ENCODE data around the gene GOSR1.
"Not testable (repeated sequence)": the region's sequence is repeated elsewhere in the genome, so short reads cannot be mapped to it uniquely, and the experiment has no call there.

GOSR1 gene

DNA sequence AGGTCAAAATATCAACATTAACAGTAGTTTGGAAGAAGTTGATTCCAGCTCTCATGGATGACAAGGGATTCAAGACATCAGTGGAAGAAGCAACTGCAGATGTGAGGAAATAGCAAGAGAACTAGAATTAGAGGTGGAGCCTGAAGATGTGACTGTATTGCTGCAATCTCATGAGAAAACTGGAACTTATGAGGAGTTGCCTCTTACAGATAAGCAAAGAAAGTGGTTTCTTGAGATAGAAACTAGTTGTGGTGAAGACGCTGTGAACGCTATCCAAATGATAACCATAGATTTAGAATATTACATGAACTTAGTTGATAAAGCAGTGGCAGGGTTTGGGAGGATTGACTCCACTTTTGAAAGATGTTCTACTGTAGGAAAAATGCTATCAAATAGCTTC, 67.8 kb downstream of the GOSR1 start:
- TF ChIP-seq GATA1 (IDR thresholded peaks at IDR 0.05; ENCODE audit: low read depth, low read length) (no peak), POLR2A (IDR thresholded peaks at IDR 0.05; ENCODE audit: low read length) (no peak)
- DNase-seq, result peak; percentile 51 to 84

DNA sequence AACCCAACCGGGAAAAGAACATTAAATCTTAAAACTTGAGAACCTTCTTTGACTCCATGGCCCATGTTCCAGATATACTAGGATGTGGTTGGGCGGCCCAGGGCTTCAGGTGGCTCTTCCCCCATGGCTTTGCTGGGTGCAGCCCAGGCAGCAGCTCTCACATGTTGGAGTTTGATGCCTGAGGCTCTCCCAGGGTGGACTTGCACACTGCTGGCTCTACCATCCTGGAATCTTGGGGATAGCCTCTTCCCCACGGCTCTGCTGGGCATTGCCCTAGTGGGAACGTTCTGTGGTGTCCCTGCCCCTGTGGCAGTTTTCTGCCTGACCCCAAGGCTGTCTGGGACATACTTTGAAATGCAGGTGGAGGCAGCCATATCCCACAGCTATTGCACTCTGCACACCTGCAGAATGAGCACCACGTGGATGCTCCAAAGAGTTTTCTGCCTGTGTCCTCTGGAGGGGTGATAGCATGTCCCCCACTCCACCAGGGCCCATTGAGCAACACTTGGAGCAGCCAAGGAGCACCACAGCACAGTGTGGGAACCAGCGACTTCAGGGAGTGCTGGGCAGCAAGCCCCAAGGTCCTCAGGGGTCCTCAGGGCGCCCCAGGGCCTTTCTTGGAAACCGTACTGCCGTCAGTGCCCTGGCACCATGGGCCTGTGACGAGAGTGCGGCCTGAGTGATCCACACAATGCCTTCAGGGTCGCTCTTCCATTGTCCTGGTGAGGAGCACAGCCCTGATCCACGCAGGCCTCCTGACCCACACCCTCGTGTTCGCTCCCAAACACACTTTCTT, 70.8 kb downstream of the GOSR1 start:
- no peak for TF ChIP-seq POLR2A (IDR thresholded peaks at IDR 0.05; ENCODE audit: low read length)
- TF ChIP-seq GATA1 (IDR thresholded peaks at IDR 0.05; ENCODE audit: low read depth, low read length), result no peak
- no peak for DNase-seq

DNA sequence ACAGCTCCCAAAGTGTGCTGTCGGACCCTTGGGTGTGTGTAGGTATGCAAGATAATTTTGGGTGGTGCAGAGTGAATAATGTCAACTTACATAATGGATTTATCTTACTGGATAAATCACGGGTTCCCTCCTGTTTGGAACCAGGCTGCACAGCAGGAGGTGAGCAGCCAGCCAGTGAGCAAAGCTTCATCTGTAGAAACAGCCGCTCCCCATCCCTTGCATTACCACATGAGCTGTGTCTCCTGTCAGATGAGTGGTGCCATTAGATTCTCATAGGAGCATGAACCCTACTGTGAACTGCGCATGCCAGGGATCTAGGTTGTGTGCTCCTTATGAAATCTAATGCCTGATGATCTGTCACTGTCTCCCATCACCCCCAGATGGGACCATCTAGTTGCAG, 72.0 kb downstream of the GOSR1 start:
- DNase-seq, result not testable (repeated sequence)

DNA sequence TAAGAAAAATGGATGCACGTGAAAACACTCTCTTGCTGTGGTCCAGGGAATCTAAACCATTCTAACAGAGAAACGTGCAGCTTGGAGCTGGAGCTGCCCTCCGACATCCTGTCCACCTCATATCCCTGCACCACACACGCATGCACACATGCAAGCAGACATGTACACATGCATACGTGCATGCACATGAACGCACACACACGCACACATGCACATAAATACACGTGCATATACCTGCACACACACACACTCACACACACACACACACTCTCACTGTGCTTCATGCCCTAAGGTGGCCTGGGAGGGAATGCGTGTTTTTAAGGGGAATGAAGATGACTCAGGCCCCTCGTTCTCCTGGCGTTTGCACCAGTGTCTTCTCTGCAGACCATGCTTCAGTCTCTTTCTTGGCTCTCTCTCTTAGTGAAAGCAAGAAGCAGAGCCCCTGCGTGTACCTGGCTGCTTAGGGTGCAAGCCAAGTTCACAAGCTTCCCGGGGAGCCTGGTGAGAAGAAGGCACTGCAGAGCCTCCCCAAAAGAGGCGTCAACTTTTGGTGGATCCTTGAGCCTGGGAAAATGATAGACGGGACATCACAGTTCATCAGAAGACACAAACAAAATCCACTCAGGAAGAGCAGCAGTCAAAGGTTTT, 72.8 kb downstream of the GOSR1 start:
- no peak for DNase-seq

DNA sequence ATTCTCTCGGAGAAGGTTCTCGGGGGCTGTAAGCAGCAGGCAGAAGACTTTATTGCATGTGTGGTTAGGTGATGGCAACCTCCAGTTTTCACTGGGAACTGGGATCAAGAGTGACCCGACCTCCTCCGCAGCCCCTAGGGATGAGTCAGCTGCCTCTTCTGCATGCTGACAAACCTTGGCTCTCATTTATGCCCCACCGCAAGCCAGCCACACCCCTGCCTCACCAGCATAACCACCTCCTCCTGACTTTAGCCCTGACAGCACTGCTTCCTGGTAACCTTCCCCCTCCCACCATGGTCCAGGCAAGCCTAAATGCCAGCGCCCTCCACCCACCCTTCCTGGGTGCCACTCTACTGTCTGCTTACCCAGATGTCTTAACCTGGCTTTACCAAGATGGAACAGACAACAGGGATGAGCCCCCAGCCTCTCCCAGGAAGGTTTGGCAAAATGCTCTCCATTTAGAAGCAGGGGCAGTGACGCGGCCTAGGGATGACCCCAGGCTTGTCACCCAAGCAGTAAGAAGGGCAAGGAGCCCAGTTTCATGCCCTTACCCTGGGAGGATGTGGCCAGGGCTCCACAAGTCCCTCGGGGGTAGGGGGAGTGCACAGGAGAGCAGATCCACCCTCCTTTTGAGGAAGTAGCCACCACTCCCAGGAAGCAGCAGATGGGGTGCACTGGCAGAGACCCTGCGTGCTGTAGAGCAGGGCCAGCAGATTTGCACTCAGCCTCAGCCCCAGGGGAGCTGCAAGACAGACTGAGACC, 73.5 kb downstream of the GOSR1 start:
- TF ChIP-seq GATA1 (IDR thresholded peaks at IDR 0.05; ENCODE audit: low read depth, low read length), result no peak
- no peak for TF ChIP-seq POLR2A (IDR thresholded peaks at IDR 0.05; ENCODE audit: low read length)
- no peak for DNase-seq

More for the DNA sequence above, 72.8 kb downstream of the GOSR1 start:
- TF ChIP-seq POLR2A (IDR thresholded peaks at IDR 0.05; ENCODE audit: low read length), result no peak
- TF ChIP-seq GATA1 (IDR thresholded peaks at IDR 0.05; ENCODE audit: low read depth, low read length), result no peak

DNA sequence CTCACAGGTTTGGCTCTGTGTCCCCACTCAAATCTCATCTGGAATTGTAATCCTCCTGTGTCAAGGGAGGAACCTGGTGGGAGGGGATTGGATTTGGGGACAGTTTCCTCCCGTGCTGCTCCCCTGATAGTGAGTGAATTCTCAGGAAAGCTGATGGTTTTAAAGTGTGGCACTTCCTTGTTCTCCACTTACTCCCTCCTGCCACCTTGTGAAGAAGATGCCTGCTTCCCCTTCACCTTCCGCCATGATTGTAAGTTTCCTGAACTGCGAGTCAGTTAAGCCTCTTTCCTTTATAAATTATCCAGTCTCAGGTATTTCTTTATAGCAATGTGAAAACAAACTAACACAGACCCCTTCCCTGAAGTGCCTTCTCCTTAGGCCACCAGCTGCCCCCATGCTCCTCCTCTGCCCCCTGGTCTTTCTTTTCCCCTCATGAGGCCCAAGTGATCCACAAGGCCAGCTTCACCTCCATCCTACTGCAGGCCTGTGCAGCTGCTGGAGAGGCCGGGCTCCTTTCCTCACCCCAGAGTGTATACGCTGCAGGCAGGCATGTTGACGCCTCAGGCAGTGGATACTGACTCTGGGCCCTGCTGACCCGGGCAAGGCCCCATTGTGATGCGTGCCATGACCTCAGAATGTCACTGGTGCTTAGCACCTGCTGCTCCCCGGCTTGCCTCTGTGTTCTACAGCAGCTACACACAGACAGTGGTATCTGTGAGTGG, 74.2 kb downstream of the GOSR1 start:
- DNase-seq, result not testable (repeated sequence)

DNA sequence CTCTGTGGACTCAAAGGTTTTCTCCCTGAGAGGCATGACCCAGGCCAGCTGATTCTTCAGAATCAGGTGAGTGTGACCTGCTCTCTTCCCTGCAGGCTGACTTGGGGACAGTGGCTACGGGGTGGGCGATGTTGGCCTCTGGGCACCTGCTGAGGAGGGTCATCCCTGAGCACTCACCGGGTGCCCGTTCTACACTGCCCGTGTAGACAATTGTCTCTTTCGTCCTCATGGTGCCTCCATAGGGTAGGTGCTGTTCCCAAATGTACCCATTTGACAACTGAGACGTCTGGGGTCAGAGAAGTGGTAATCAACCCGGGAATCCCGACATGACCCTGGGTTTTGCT, 74.8 kb downstream of the GOSR1 start:
- DNase-seq, result no peak
- TF ChIP-seq POLR2A (IDR thresholded peaks at IDR 0.05; ENCODE audit: low read length) (no peak), GATA1 (IDR thresholded peaks at IDR 0.05; ENCODE audit: low read depth, low read length) (no peak)

DNA sequence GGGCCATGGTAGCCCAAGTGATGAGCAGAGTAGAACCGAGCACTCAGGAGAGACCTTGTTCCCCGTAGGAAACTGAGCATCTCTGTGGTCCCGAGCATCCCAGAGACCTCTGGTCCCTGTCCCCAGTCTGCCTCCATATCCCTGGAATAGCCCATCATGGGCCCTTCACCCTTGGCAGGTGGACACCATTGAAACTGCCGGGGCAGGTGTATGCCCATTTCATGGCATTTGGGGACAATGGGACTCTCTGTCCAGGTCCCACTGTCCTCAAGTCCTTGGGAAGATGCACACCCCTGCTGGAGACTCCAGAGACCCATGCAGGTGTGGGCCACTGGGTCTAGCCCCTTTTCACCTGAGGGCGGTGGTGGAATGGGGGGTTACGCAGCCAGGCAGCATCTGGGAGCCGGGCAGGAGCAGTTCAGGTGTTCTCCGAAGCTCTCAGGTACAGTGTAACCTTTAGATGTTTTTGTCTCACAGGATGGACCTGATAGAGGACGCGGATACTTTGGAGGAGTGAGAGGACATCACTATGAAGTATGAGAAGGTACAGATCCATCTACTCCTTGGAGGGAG, 75.9 kb downstream of the GOSR1 start:
- no peak for DNase-seq
- no peak for TF ChIP-seq GATA1 (IDR thresholded peaks at IDR 0.05; ENCODE audit: low read depth, low read length)
- no peak for TF ChIP-seq POLR2A (IDR thresholded peaks at IDR 0.05; ENCODE audit: low read length)

DNA sequence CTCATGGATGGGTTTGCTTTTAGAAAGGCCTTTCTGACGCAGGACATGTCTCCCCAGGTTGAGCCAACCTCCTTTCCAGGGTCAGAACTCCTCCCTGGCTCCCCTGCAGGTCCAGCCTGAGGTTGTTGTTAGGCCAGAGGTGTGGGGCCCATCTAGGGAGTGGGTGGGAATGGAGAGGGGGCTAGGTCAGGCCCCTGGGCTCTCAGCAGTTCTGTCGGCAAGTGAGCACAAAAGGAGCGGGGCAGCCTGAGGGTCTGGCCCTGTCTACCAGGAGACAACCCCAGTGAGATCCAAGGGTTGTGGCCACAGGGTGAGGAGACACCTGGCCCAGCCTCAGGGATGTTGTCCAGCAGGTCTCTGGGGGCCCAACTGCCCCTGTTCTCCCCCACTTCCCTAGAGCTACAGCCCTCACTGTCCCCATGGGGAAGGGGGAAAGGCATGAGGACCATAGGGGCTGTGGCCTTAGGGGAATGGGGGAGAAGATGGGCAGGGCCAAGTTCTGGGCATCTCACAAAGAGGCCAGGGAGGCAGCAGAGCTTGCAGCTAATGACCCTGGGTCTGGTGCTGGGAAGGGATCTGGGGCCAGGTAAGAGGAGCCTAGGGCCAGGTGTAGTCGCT, 76.7 kb downstream of the GOSR1 start:
- DNase-seq, result not testable (repeated sequence)

DNA sequence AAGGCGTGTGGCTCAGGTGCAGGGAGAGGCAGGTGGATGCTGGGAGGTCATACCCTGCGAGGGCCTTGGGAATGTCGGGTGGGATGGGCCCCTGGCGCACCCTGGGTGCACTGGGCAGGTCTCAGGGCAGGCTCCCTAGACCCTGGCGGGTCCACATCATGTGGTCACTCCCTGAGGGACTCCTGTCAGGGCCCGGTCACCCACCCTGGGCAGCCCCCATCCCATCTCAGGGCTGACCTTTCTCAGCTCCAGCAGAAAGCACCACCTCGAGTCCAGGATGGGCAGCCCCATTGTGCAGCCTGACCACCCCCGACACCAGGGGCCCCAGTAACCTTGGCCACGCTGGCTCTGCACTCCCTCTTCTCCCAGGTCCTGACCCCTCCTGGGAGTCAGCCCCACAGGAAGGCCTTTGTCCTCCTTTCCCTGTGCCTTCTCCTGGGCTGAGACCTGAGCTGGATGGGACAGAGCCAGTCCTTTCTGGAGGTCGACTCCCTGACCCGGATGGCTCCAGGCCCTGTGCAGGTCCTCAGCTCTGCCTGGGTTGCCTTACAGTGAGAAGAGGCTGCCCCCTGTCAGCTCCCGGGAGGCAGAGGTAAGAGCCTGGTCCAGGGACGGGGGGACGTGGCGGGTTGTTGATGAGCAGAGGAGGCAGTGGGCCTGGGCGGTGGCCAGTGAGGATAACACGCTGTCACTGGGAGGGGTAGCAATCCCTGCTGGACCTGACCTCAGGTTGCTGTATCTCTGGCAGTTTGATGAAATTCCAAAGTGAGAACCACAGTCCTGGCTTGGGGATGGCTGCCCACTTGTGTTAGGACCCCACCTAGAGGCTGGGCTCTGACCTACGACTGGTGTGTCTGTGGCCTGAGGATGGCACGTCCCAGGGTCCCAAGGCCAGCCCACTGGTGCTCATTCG, 77.9 kb downstream of the GOSR1 start:
- DNase-seq, result peak; percentile 25 to 30
- TF ChIP-seq POLR2A (IDR thresholded peaks at IDR 0.05; ENCODE audit: low read length) (no peak), GATA1 (IDR thresholded peaks at IDR 0.05; ENCODE audit: low read depth, low read length) (no peak)

DNA sequence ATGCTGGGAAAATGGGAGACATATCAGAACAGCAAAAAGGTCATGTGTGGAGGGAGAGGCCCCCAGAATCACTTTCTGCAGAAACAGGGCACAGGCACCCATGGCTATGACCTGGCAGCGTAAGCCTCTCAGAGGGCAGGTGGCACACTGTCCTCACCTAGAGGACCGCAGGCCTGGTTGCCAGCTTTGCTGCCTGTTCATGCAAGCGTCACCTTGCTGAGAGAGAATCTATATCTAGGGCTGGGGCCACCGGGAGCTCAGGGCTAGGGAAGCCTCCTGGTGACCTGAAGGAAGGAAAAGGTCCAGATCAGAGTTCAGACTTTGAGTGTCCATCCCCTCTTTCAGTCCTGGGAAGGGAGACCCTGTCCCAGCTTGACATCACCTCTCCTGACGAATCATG, 78.7 kb downstream of the GOSR1 start:
- no peak for DNase-seq

DNA sequence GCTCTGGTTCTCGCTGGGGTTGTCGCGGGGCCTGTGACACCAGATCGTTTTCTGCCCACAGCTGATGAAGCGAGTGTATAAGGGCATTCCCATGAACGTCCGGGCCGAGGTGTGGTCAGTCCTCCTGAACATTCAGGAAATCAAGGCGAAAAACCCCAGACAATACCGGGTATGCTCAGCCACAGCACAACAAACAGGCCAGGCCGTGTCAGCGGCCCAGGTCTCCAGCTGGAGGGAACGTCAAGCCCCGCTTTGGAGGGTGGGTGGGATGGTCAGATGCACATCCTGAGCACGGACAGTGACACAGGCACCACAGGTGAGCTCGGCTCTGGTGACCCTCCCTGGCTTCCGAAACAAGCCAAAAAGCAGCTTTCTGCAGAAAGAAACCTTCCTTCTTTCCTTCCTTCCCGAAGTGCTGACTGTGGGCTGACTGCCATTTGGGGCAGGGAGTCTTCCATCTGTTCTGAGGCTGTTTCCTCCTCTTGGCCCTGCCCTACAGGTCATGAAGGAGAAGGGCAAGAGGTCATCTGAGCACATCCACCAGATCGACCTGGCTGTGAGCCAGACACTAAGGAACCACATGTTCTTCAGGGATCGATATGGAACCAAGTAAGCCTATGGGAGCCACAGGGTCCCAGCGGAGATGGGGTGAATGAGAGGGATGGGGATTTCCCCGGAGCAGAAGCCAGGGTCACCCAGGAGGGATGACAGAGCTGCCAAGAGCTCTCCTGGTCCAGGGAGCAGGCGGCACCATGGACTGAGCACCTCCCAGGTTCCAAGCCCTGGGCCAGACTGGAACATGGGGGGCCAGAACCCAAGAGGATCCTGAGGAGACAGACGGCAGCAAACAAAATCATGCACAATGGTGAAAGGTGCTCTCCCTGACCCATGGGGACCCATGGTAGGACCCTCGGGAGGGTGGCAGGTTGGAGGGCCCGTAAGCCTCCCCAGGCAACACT, 79.4 kb downstream of the GOSR1 start:
- TF ChIP-seq GATA1 (IDR thresholded peaks at IDR 0.05; ENCODE audit: low read depth, low read length) (no peak), POLR2A (IDR thresholded peaks at IDR 0.05; ENCODE audit: low read length) (no peak)
- DNase-seq, result no peak

More for the DNA sequence above, 78.7 kb downstream of the GOSR1 start:
- TF ChIP-seq GATA1 (IDR thresholded peaks at IDR 0.05; ENCODE audit: low read depth, low read length), result no peak
- no peak for TF ChIP-seq POLR2A (IDR thresholded peaks at IDR 0.05; ENCODE audit: low read length)
